Stimulated activated CD8-positive, alpha-beta memory T cell treated with anti-CD3 and anti-CD28 coated beads, Interleukin-12 subunit alpha, Interleukin-12 subunit beta, amount 100 ng/mL, for 1 hour (primary cell): ENCODE results near the gene SHTN1.

Source experiments
- DNase-seq: peaks from one replicate; pipeline ENCODE4 v3.0.0-alpha.2; 2020; ENCODE audit warnings: low read depth

Gene SHTN1

DNA sequence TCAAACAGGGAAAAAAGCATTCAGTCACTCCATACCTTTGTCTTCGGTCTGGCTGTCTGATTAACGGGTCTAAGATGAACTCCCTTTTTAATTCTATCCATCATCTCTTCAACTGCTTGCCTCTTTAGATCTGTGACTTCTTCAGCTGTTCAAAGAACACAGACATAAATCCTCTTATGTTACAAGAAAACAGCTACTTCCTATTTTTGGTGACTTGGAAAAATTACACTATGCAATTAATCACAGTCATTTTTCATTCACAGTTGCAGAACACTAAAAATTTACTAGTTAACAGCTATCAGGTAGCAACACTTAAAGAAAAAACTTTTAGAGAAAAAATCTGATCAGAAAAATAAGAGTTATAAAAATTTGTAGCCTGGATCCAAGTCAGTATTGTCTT is 89.6 kb downstream of the SHTN1 start:
- DNase-seq: no peak

DNA sequence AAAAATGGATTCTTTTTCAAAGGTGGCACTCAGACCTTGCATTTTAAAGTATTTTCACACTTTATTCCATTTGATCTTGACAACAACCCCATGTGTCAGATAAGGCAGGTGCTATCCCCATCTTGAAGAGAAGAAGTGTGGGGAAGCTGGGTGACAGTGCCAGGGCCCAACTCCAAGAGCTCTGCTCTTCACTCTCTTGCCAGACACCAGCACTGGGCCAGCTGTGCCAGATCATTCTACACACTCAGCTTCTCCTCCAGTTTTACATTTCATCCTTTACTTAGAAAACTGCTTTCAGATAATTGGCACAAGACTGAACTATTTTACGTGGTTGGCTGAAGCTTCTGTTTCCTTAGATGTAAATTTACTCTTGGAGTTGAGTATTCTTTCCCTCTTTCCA is 91.3 kb downstream of the SHTN1 start:
- DNase-seq: no peak

DNA sequence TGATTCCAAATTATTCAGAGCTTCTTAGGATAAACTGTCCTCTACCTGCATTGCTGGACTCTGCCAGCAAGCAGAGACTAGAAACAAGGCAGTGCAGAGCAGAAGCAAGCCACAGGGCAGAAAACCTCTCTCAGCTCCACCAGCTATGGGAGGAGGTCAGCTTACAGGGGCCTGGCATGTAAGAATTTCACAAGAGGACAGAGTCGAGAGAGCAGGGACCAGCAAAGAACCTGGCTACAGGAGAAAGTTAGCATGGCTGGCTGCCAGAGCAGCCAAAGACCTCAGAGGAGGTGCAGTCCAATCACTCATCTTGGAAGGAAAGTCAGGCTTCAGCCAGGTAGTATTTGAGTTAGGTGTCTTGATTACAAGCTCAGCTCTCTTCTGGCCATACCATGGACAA is 92.8 kb downstream of the SHTN1 start:
- DNase-seq: no peak

DNA sequence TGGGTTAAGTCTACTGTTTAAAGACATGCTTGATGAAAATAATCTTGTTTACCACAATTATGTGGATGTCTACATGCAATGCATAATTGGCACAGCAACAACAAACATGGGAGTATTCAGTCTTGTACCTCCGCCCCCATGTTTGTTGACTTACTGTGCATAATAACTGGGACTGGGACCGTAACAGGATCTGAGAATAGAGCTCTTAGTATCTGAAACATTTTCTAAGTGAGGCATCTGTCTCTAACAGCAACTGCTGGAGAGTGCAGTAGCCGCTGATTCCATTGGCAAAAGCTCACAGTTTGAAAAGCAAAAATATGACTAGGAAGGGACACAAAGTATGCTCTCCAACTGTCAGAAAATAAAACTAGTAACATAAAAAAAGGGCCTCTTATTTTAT is 94.1 kb downstream of the SHTN1 start:
- DNase-seq: no peak

DNA sequence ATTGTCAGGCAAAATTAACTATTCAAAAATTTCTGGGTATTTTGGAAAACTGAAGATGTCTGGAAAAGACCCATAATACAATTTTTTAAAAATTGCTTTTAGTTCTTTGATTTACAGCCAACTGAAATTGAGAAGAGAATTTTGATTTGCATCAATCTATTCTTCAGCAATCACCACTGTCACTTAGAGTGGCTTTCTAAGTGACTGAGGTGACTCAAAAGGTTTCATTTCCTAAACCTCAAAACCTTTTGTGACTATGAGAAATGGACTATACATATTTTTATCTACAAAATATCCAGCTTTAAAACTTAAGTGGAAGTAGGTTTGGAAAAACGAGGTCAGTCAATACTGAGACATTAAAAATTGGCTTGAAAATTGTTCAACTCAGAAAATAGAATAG is 95.7 kb downstream of the SHTN1 start:
- no peak for DNase-seq

DNA sequence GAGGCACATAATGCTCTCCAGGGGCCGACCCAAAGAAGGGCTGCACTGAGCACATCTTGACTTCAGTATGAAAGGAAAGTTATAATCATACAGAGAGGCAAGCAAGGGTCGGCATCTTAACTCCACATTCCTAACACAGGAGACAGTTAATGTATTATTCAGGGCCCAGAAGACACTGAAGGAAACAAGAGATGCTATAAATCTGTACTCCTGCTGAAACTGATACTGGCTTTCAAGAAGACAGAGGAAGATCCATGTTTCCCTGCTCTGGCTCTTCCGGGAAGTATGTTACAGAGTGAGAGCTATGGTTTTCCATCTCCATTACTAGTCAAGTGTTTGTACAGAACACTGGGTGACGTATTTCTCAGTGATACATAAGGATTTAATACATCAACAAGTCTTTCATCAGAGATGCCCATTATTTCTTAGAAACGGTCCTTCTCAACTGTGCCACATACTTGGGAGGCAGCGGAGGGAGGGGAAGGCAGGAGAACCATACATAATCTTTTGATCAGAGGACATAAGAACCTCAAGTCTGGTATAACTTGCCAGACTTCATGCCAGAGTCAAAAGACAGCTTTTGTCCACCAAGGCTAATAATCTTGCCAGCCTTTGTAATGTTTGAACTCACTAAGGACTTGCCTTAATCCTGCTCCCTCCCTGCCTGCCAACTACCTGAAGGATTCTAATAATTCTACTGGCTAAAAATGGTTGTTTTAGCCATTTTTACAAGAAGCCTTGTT is 97.6 kb downstream of the SHTN1 start:
- no peak for DNase-seq

DNA sequence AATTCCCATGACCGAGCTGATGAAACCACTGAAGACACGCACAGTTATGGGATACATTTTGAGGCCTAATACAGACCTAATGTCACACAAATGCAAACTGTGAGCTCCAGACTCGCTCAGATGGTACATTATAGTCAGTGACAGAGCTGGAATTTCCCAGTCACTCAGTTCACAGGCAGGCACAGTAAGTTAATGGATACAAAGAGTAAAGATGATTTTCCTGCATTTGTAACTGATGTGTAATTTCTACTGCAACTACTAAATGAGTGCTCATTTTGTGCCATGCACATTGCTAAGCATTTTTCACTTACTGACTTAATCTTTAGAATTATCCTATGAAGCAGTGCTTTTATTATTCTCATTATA is 99.2 kb downstream of the SHTN1 start:
- no peak for DNase-seq

DNA sequence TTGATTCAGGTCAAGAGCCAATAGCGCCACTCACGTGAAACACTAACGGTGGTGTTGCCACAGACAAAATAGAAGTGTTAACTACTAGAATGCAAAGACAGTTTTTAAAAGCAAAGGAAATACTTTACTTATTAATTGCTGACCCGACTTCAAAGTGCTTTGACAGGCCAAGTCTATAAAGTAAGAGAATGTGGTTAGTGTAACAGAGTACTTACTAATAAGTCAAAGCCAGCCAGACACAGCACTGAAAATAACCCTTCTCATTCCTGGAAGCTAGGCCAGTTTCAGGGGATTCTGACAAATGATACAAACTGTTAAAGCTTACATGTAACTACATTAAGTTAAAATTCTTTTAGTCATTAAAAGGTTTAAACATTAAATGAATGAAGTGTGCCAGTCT is 105.4 kb downstream of the SHTN1 start:
- no peak for DNase-seq

DNA sequence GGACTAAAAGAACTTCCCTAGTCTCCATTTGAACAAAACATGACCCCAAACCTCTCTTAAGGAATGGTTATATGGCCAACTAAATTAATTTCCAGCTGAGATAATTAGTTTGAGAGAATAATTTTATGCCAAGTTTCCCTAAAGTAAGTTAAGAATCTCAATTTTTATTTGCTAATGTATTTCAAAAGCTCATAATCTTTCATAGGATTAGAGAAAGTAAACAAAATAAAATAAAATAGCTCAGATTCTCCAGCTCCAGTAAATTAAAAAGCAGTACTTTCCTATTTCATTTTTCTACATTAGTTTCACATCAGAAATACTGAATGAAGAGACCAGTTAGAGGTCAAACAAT is 111.3 kb downstream of the SHTN1 start:
- no peak for DNase-seq

DNA sequence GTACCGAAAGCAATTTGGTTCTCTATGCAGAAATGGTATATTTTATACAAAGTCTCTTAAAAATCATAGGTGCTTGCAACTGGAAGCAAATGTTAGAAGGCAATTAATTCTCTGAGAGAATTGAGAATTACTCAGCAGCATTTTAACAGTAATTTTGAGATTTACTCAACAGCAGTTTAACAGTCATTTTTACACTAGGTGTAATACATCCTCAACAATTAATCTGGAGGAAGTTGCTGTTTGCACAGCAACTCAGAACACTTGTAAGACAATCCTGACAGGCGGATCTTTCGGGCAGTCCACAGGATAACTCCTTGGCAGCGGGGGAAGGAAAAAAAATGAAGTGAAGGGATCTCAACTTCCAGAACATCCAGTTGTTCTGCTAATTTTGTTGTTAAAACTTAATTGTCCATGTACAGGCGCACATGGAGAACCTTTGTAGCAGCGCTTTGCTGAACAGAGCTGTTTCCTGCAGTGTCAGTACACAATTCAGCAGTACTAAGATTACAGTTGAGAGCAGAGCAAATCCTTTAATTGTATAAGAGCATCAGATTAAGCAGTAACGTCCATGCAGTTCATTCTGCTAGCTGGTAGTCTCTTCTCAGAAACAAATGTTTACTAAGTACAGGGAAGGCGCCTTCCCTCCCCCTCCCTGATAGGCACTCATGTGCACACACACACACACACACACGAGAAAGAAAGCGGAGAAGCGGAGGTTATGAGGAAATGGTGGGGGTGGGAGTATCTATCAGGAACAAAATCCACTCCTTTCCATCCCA is 111.9 kb downstream of the SHTN1 start:
- no peak for DNase-seq

DNA sequence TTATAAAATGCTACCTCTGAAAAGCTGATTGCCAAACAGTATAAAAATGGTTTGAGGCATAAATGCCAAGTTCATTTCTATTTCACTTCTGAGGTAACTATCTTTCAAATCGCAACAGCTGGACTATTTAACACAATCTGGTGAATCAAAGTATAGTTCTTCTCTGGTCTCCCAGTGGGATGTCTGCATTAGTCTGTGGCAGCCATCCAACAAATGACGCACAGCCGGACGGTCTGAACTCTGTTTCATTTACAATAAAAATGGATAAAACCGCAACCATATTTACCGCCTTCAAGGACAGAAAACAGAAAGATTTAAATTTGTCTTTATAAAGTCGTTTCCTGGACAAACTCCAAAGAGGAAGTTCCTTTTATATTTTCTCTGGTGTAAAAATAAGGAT is 113.8 kb downstream of the SHTN1 start:
- no peak for DNase-seq

DNA sequence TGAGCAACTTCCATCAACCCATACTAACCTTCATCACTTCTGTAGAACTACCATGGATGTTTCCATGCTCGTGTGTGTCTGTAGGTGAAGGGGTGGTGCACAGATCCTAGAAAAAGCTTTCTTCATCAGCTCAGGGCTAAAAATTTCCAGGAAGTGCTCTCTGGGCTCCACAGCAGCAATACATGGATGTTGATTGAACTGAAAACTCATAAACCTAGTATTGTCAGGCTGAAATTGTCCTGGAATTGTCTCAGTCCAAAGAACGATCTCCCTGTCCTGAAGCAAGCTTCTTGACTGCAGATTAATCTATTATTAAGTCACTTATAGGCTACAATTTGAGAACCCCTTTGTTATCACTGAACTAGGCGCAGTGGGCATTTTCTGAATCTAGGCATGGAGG is 115.9 kb downstream of the SHTN1 start:
- DNase-seq: no peak

DNA sequence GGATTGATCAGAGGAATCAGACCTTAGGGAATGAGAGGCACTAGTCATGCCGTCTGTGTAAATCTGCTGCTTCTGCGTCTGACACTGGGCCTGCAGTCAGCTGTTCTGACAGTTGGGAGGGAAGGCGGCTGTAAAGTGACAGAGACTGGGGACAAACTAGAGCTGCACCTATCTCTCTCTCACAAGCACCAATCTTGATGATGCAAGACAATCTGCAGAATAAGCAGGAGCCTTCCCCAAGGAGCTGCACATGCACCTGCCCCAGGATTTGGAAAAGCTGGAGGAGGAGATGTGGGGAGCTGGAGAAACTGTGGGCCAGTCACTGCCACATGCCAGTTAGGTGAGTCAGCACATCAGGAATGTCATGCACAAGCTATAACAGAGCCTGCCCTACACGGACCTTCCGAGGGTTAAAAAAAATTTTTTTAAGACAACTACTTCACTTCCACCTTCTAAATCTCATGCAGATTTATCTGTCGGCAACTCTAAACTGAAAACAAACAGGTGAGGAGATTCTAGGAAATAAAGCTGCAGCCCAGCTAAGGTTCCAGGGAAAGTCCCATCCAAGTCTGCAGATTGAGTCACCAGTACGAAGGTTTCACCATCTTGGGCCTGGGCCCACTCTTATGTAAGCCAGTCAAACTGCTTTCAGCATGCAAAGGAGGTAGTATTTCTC is 116.5 kb downstream of the SHTN1 start:
- DNase-seq: no peak

DNA sequence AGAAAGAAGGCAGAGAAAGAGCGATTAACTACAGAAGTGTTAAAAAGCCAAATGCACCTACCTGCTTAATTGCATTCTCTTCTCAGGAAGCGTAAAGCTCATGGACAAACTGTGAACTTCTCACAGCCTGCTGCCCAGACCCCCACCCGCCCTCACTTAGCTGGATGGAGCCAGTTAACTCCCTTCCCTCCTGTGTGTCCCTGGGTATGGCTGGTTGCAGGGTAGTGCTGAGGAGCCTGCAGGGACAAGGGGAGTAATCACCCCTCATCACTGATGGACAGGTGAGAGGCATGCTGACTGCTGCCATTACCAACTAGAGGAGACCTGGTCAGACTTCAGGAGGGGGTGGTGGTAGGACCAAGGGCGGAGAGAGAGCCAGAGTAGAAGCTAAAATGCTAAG is 118.2 kb downstream of the SHTN1 start:
- DNase-seq: no peak

DNA sequence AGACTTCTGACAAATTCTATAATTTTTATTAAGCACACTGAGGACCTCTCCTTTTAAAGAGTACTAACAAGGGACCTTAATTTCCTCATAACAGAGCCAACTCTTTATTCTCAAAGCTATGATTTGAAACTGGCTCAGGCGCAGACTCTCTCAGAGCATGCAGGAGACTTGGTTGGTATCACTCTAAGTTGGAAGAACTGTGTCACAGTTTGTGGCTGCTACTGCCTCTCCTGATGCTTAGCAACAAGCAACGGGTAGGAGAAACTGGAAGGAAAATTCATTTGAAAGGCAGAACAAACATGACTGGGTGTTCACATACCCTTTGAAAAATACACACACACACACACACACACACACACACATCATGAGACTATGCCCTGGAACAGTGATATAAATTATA is 122.3 kb downstream of the SHTN1 start:
- no peak for DNase-seq

DNA sequence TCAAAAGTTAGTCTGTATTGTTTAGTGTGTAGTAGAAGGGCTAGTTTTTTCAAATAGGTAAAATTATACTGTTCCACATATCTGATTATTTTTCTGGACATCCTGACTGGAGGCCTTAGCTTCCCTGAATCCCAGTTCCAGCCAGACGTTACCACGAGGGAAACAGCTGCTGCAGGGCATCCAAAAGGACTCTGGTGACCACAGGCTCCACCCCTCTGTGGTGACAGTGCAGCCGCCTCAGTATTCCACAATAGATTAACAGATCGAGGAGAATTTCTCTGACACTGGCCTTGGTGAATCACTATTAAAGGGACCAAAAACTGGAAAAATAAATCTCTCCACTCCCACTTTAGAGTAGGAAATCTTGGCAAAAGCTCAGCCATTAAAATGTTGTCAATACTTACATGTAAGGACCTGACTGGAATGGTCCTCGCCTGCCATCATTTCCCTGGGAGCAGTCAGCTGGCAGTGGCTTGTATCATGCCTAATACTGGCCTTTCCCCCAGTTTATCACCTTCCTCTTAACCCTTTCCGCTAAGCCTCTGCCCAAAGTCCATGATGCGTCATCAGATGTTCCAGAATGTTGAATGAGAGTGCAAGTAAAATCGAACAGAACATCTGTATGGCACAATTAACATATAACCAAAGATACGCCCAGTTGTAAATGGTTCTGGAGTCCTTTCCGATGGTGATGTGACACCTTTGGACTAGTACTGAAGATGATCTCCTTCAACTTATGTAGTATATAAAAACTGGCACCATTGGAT is 124.1 kb downstream of the SHTN1 start:
- DNase-seq: no peak

DNA sequence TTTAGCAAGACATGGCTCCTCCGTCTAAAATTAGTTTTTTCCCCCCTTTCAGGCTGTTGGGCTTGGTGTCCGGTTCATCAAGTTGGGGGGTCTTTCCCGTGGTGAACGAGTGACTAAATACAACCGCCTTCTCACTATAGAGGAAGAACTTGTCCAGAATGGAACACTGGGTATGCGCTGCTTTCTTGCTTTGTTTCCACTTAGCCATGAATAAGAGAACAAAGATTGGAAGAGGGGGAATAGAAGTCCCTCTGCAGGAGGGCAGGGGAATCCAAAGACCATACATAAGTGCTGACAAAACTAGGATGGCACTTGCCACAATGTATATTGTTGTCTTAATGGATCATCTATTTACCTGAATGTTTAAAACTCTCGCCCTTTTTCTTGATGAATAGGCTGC is 125.2 kb downstream of the SHTN1 start:
- DNase-seq: no peak

DNA sequence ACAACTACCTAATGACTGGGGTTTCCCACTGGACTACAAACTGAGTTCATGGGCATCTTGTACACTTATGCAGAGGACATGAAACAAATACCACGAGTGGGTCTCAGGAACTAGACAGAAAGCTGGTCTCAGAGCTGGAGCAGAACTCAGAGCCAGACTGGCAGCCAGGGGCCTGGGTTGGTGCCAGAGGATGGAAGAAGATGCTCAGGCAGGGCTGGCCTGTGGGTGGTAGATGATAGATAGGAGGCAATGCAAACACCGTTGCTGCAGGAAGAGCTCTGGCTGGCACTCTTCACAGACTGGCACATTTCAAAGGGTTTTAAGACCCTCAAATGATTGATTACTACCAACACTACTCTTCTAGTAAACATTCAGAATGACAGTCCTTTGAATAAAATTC is 126.9 kb downstream of the SHTN1 start:
- DNase-seq: no peak

DNA sequence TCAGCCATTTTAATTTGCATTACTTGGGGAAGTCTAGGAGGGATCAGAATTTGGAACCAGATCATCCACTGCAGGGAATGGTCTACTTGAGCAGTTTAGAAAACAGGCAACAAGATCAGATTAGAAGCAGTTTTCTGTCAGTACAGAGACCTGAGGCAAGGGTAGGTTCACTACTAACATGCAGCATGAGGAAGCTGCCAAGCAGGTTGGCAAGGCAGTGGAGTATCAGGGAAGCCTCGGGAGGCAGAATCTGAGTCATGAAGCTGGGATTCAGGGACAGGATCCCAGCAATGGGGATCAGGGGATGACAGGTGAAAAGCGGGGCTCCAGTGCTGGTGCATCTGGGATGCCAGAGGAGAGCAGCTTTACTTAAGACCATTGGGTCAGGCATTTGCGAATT is 127.6 kb downstream of the SHTN1 start:
- no peak for DNase-seq

DNA sequence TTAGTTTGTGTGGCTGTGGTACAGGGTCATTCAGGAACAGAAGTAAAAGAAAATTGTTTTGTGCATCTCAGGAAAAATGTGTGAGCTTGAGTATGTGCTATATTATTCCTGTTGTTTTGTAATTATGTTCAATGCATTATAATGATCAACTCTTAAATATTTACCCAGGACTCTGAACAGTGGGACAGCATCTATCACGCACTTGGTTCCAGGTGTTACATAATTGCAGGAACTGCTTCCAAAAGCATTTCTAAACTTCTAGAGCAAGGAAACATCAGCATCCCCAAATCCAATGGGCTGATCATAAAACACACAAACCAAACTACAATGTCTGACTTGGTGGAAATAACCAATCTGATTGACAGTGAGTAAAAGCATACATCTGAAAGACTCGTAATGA is 129.1 kb downstream of the SHTN1 start:
- DNase-seq: no peak

DNA sequence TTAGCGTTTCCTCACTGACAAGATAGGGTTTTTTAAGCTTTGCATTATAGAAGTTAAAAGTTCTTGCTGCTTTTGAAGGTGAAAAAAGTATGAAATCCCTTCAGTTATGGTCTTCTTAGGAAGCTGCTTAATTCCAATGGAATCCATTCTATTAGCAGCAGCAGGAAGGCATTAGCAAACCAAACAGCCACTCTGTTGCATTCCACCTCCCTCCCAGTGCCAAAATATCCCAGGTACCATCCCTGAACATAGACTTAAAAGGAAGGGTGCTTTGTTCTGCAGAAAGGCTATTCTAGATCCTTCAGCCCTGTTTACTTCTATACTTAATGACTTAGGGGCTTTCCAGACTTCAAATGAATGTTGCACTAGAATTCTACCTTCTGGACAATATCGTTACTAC is 131.9 kb downstream of the SHTN1 start:
- no peak for DNase-seq

DNA sequence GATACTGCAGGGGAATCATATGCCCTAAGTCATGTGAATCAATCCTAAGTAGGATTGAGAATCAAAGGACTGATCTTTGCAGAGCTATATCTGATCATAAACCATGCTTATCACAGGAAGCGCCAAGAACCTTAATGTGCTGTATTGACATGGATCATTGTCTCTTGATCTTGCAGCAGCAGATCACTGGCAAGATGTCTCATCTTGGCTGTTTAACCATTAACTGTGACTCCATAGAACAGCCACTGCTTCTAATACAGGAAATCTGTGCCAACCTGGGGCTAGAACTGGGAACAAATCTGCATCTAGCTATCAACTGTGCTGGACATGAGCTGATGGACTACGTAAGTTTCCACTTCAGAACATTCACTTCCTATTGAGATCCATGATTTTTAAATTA is 134.0 kb downstream of the SHTN1 start:
- no peak for DNase-seq

DNA sequence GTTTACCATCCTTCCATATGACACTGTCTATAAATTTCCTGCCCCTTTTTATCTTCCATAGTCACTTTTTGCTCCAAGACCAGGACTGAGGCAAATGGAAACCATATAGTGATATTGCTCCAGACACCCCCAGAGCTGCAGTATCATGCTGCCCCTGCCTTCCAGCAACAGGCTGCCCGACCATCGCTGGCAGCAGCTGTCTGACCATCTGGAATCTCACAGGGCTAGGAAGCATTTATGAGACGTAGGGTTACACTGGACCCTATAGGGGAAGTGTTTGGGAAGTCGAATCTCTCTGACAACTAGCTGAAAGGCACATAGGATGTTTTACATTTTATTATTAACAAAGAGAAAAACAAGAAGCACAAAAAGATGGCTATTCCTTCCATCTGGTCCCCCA is 136.3 kb downstream of the SHTN1 start:
- DNase-seq: no peak
